Endodermal cell (in vitro differentiated cells): Measurements from ENCODE around the gene ZFP92. TPM values are rescaled to one million over a fixed set of nuclear protein-coding genes. Genes with fewer than 3 reads are reported as not detected.

Experiments used
- DNase-seq: peaks from one replicate; pipeline ENCODE4 v3.0.0-alpha.2; 2017
- H3K27ac ChIP-seq: 2 replicates; pipeline ENCODE4 v1.5.1; 2013; ENCODE audit warnings: mild to moderate bottlenecking, low read depth, low read length, moderate library complexity
- H3K27me3 ChIP-seq: 2 replicates; pipeline ENCODE4 v1.6.1; 2013; ENCODE audit warnings: mild to moderate bottlenecking, low read length, moderate library complexity; ENCODE audit not compliant: insufficient read depth, control insufficient read depth, poor library complexity, severe bottlenecking
- H3K36me3 ChIP-seq: 2 replicates; pipeline ENCODE4 v1.7.0; 2013; ENCODE audit warnings: mild to moderate bottlenecking, low read length, moderate library complexity; ENCODE audit not compliant: control insufficient read depth, insufficient read depth
- H3K4me1 ChIP-seq: one replicate; pipeline ENCODE4 v1.7.0; 2013; ENCODE audit warnings: low read length; ENCODE audit not compliant: control insufficient read depth, insufficient read depth
- H3K4me3 ChIP-seq: 2 replicates; pipeline ENCODE4 v1.5.1; 2013; ENCODE audit warnings: mild to moderate bottlenecking, low read length, moderate library complexity
- H3K9ac ChIP-seq: 2 replicates; pipeline ENCODE4 v1.6.1; 2013; ENCODE audit warnings: mild to moderate bottlenecking, low read length, moderate library complexity; ENCODE audit not compliant: poor library complexity, severe bottlenecking; ENCODE audit errors: extremely low read depth
- H3K9me3 ChIP-seq: 2 replicates; pipeline ENCODE4 v1.6.1; 2013; ENCODE audit warnings: mild to moderate bottlenecking, low read length, moderate library complexity; ENCODE audit not compliant: control insufficient read depth
- H3K27ac Mint-ChIP-seq: 2 replicates; pipeline ENCODE4 v1.8.0; 2020; ENCODE audit warnings: mixed read lengths
- H3K27me3 Mint-ChIP-seq: 2 replicates; pipeline ENCODE4 v1.8.0; 2021; ENCODE audit warnings: mild to moderate bottlenecking, mixed read lengths; ENCODE audit not compliant: insufficient read depth
- H3K36me3 Mint-ChIP-seq: 2 replicates; pipeline ENCODE4 v1.8.0; 2020; ENCODE audit warnings: low read depth, mixed read lengths
- H3K4me1 Mint-ChIP-seq: 2 replicates; pipeline ENCODE4 v1.8.0; 2020; ENCODE audit warnings: mixed read lengths
- H3K4me3 Mint-ChIP-seq: 2 replicates; pipeline ENCODE4 v1.8.0; 2020; ENCODE audit warnings: mild to moderate bottlenecking, moderate library complexity, mixed read lengths
- H3K9me3 Mint-ChIP-seq: 2 replicates; pipeline ENCODE4 v1.8.0; 2020; ENCODE audit warnings: mild to moderate bottlenecking, mixed read lengths
- WGBS, 2 experiments: methylation state at CpG; one replicate each; pipeline versions ENCODE4 v1.1.5 to v1.1.7; 2013; ENCODE audit warnings: missing lambda C conversion rate in 2 of 2, mixed read lengths in 1 of 2; ENCODE audit not compliant: insufficient coverage in 1 of 2, insufficient read length in 1 of 2; 5-methylcytosine and 5-hydroxymethylcytosine counted together
- total RNA-seq, 2 donors: library from RNA; stranded (reverse); fragmentation: NEBNext Ultra II Directional in 1 of 2; extraction: Animal tissue kit (Norgen Biotek cat#: 25700) in 1 of 2; gene quantifications; 2 replicates in 1 of 2; 3 replicates in 1 of 2; pipeline ENCODE4 v1.2.1, GENCODE V29; 2021
- TF ChIP-seq, protein P1 (sequence below): fragments of 200-600 bp; sonication (generic); conservative IDR thresholded peaks from 2 replicates; pipeline ENCODE4 v1.5.0; 2021; ENCODE audit warnings: antibody characterized with exemption, mild to moderate bottlenecking

Gene ZFP92
- total RNA-seq, 2 donors from 2014 or later, result 0.29 to 0.31 TPM

DNA sequence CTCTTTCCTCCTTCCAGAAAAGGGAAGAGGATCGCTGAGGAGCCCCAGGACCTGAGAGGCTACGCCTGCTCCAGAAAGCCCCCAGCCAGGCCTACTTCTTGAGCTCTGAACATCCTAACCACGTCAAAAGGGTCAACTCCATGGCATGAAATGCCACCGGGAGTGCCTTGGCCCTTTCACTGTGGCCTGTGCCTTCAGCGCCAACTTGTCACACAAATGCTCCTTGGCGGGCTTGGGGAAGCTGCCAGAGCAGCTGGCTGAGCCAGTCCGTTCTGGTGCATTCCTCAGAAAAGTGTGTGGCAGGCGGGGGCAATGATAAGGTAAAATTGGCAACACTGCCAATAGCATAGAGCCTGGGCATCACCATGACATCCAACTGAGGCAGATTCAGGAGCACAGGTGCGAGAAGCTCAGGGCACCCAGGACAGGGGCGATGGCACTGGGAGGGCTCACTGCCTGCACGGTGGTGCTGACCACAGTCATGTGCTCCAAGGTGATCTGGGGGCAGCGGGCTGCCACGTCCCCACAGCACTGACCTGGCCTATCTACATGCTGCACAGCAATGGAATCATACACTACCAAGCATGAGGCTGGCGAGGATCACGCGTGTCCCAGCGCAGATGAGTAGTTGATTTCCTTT lies 46.7 kb downstream of the ZFP92 start:
- Mint-ChIP-seq H3K9me3 (peaks cover 71% of the 10 kb centered on the region), H3K27ac (no peak overlapping the region)
- WGBS, 2 experiments, result 90 to 96% methylated on average over 7 to 16 of the region's 17 CpGs

DNA sequence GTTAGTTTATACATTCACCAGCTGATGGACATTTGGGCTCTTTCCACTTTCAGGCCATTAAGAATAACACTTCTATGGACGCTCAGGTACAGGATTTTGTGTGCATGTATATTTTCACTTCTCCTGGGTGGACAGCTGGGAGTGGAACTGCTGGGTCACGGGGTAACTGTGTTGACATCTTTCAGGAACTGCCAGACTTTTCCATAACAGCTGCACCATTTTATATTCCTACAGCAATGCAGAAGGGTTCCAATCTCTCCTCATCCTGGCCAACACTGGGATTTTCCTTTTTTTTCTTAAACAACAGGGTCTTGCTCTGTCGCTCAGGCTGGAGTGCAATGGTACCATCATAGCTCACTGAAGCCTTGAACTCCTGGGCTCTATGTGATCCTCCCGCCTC lies 47.2 kb downstream of the ZFP92 start:
- TF ChIP-seq, protein P1, sequence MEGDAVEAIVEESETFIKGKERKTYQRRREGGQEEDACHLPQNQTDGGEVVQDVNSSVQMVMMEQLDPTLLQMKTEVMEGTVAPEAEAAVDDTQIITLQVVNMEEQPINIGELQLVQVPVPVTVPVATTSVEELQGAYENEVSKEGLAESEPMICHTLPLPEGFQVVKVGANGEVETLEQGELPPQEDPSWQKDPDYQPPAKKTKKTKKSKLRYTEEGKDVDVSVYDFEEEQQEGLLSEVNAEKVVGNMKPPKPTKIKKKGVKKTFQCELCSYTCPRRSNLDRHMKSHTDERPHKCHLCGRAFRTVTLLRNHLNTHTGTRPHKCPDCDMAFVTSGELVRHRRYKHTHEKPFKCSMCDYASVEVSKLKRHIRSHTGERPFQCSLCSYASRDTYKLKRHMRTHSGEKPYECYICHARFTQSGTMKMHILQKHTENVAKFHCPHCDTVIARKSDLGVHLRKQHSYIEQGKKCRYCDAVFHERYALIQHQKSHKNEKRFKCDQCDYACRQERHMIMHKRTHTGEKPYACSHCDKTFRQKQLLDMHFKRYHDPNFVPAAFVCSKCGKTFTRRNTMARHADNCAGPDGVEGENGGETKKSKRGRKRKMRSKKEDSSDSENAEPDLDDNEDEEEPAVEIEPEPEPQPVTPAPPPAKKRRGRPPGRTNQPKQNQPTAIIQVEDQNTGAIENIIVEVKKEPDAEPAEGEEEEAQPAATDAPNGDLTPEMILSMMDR, result no peak
- Histone ChIP-seq H3K9me3 (no peaks in the 10 kb centered on the region), H3K9ac (no peak overlapping the region), H3K4me1 (no peaks in the 10 kb centered on the region), H3K4me3 (no peak overlapping the region), H3K36me3 (no peaks in the 10 kb centered on the region), H3K27me3 (no peaks in the 10 kb centered on the region), H3K27ac (no peak overlapping the region)
- H3K4me1 Mint-ChIP-seq, result no peaks in the 10 kb centered on the region
- H3K9me3 Mint-ChIP-seq, result peaks cover 71% of the 10 kb centered on the region
- H3K36me3 Mint-ChIP-seq, result peaks cover 4% of the 10 kb centered on the region
- H3K4me3 Mint-ChIP-seq, result no peak overlapping the region
- WGBS, 2 experiments, result 90% methylated on average over 2 to 3 of the region's 4 CpGs
- H3K27ac Mint-ChIP-seq, result no peak overlapping the region
- no peak for DNase-seq
- H3K27me3 Mint-ChIP-seq, result no peaks in the 10 kb centered on the region

More for the DNA sequence above, 46.7 kb downstream of the ZFP92 start:
- Histone ChIP-seq H3K36me3 (no peaks in the 10 kb centered on the region), H3K4me3 (no peak overlapping the region), H3K9me3 (no peaks in the 10 kb centered on the region), H3K9ac (no peak overlapping the region), H3K4me1 (no peaks in the 10 kb centered on the region), H3K27me3 (no peaks in the 10 kb centered on the region), H3K27ac (no peak overlapping the region)
- no peaks in the 10 kb centered on the region for H3K27me3 Mint-ChIP-seq
- H3K36me3 Mint-ChIP-seq, result peaks cover 4% of the 10 kb centered on the region
- H3K4me1 Mint-ChIP-seq, result no peaks in the 10 kb centered on the region
- TF ChIP-seq, protein P1, result no peak
- no peak for DNase-seq
- no peak overlapping the region for H3K4me3 Mint-ChIP-seq

- Histone ChIP-seq H3K36me3 (no peaks in the 10 kb centered on the region), H3K27ac (no peak overlapping the region), H3K9me3 (no peaks in the 10 kb centered on the region), H3K4me1 (no peaks in the 10 kb centered on the region), H3K4me3 (no peak overlapping the region), H3K27me3 (no peaks in the 10 kb centered on the region), H3K9ac (no peak overlapping the region)
- TF ChIP-seq, protein P1, result no peak
- Mint-ChIP-seq H3K27me3 (no peaks in the 10 kb centered on the region), H3K27ac (peak overlapping the region; percentile 53), H3K36me3 (peaks cover 6% of the 10 kb centered on the region), H3K4me1 (no peaks in the 10 kb centered on the region), H3K9me3 (peaks cover 77% of the 10 kb centered on the region), H3K4me3 (no peak overlapping the region)
- 98 to 100% methylated on average over 3 to 4 of the region's 4 CpGs for WGBS, 2 experiments
- DNase-seq, result no peak
Measured at GRCh38 chrX:153459986-153460385, 48.7 kb downstream of the ZFP92 start.
